GM12872 (cell line): Measurements from ENCODE around the gene CTIF.
A peak's percentile ranks its signal among the peaks of the same experiment; 100 is the strongest.

Experiments used
- TF ChIP-seq, protein P1 (sequence below): IDR thresholded peaks from 3 replicates; pipeline ENCODE4 v1.5.1; 2011; ENCODE audit warnings: low read depth, mild to moderate bottlenecking, low read length, moderate library complexity; ENCODE audit not compliant: insufficient read depth

Gene CTIF

DNA sequence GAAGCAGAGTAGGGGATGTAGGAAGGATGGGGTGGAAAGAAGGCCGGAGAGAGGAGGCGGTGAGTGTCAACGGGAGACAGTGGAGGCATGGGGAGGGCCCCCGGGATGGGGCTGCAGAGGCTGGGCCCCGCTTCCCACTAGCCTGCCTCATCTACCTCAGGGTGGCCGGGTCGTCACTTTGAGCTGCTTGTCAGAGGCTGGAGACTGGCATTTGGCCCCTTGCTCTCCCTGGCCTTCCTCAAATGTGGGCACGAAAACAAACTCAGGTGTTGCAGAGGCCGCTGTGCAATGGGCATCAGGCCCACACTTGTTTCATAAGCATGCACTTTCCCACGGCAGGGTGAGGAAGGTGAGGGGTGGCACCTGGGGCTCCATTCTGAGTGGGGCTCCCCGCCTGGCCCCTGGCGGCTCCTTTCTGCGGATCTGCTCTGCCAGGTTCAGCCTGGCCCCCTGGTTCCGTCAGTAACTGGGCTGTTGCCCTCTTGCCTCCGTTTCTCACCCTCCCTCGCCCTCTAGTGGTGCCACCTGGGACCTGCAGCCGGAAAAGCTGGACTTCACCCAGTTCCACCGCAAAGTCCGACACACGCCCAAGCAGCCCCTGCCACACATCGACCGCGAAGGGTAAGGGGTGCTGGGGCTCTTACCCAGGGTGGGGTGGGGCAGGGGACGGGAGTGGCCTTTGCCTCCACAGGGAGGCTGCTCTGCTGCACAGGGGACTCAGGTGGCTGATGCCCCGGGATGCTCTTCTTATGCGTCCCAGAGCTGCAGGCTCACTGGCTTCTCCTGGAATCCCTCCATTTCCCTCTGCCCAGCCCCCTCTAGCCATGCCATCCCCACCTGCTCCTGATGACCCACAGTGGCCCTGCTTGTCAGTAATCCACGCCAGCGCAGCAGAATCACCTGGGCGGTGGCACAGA, 125.4 kb downstream of the CTIF start:
- TF ChIP-seq, protein P1, sequence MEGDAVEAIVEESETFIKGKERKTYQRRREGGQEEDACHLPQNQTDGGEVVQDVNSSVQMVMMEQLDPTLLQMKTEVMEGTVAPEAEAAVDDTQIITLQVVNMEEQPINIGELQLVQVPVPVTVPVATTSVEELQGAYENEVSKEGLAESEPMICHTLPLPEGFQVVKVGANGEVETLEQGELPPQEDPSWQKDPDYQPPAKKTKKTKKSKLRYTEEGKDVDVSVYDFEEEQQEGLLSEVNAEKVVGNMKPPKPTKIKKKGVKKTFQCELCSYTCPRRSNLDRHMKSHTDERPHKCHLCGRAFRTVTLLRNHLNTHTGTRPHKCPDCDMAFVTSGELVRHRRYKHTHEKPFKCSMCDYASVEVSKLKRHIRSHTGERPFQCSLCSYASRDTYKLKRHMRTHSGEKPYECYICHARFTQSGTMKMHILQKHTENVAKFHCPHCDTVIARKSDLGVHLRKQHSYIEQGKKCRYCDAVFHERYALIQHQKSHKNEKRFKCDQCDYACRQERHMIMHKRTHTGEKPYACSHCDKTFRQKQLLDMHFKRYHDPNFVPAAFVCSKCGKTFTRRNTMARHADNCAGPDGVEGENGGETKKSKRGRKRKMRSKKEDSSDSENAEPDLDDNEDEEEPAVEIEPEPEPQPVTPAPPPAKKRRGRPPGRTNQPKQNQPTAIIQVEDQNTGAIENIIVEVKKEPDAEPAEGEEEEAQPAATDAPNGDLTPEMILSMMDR: peak; percentile 93

DNA sequence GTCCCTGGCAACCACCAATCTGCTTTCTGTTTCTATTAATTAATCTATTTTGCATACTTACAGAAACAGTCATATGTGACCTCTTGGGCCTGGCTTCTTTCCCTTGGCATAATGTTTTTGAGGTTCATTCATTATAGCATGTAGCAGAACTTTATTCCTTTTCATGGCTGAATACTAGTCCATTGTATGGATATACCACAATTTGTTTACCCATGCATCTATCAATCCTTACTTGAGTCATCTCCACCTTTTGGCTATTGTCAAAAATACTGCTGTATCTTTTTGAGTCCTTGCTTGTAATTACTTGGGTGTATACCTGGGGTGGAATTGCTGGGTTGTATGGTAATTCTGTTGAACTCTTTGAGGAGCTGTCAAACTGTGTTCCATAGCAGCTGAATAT, 126.8 kb downstream of the CTIF start:
- TF ChIP-seq, protein P1: no peak

DNA sequence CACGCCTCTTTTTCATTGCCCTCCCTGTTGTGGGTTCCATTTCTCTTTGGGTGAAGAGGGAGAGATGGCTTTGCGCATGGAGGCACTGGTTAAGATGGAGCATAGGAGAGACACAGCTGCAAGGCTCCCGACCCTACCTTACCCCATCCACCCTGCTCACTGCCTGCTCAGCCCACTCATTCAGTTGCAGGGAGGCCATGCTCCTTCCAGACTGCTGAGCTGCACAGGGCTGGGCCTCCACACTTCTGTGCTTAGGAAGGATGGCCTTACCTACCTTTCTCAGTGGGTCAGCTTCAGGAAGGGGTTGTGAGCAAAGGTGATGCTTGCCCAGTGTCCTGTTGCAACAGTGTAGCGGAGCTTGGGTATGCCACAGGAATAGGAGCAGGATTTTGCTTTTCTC, 127.8 kb downstream of the CTIF start:
- TF ChIP-seq, protein P1: no peak

DNA sequence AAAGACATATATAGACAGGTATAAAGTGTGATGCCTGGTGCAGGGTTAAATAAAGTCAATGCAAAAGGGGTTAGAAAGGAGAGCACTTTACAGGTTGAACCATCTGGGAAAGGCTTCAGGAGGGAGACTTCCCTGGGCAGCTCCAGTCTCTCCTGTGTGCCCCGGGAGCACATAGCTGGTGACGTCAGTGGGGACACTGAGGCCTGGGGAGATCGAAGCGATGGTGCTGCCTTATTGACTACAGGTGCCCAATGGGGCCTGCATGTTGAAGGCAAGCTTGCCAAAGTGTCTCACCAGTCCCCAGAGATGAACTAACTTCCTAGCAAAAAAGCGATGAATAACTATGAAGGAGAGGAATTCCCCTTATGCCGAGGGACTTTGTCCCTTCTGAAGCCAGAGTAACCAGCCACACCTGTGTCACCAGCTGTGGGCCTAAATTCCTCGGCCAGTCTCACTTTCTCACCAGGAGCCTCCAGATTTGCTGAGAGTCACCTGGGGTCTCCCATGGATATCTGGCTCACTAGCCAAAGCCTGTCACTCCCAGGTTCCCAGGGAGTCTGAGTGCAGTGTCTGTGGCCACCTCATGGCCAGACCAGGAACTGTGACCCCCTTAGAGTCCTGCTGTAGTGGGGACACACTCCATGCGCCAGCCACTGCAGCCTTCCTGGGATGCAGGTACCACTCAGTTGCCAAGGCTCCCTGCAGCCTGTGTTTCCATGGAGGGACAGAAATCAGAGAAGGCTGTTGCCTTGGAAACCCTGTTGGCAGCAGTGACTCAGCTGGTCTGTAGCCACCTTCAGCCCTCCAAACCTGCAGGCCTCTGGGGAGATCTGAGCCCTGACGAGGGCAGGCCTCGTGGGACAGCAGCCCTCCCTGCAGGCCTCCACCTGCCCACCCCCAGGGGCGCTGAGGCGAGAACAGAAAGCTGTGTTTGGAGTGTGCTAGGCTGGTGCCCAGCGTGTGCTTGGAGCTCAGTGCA, 128.7 kb downstream of the CTIF start:
- TF ChIP-seq, protein P1: peak; percentile 62

DNA sequence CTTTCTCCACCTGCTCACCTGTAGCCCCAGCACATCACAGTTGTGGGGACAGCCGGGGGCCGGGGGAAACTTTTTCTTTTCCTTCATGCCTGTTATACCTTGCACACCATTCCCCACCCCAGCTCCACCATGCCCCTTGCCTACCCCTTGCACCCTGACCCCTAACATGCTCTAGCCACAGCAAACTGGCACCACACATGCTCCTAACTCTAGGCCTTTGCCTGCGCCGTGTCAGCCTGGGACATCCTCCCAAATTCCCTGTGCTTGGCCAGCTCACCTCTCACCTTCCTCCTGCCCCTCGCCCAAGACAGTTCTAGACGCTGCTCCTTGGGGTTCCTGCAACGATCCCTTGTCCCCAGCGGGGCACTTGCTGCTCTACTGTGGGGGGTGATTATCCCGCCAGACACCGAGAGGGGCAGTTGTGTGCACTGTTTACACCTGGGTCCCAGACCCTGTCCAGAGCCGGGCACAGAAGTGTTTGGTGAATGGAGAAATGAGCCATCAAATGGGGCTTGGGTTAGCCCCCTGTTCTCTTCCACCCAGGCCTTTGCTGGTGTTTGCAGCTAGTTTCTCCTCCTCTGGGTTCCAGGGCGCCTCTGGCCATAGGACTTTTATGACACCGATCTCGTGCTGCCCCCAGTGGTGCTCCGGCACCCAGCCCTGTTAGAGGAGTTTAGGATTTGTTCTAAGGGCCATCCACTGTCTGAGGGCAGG, 129.8 kb downstream of the CTIF start:
- TF ChIP-seq, protein P1: 0 out of 3 replicates have a peak, but pooled peaks have one; percentile 17

DNA sequence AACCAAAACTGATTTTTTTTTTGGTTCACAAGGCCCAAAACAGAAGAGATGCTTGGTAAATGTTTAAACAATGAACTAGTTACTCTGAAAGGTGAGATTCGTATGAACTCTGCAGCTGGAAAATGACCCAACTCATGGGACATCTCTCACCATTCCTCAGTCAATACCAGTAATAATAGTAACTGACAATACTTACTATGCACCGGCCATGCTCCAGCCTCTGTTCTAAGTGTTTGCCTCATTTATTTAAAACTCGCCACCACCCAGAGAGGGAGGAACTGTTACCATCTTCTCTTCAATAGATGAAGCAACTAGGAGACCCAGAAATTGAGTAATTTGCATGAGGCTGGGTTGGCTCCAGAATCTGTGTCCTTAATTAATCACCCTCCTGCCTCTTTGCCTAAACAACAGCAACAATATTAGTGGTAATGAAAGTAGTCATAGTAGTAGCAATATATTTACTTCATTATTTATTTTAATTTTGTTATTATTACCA, 130.4 kb downstream of the CTIF start:
- TF ChIP-seq, protein P1: no peak
